ENCODE data around the gene FOXN3. TPM values are rescaled to one million over a fixed set of nuclear protein-coding genes. Genes with fewer than 3 reads are reported as not detected.

The FOXN3 gene
- total and polyA plus RNA-seq, 2 experiments from 2014 or later = 98.9 to 167 TPM

- ATAC-seq (no peak), DNase-seq (ENCODE audit: low spot score) (no peak)
- H3K36me3 ChIP-seq (ENCODE audit: insufficient read depth) = no peaks in the 10 kb centered on the region
- no peak overlapping the region for H3K4me3 Mint-ChIP-seq
- H3K4me2 ChIP-seq = no peak overlapping the region
- H3K79me2 ChIP-seq (replicated peaks; ENCODE audit: insufficient read depth) = no peaks in the 10 kb centered on the region
- H3F3A ChIP-seq (replicated peaks; ENCODE audit: low read depth) = no peaks in the 10 kb centered on the region
- H3K4me1 ChIP-seq (ENCODE audit: insufficient read depth) = no peaks in the 10 kb centered on the region
- H3K4me3 ChIP-seq = no peak overlapping the region
- no peak overlapping the region for H3K27ac ChIP-seq (ENCODE audit: low read depth)
- no peak overlapping the region for H2AFZ ChIP-seq
- peaks cover 11% of the 10 kb centered on the region; the same call in 2 of the 3 replicates for H3K36me3 Mint-ChIP-seq (ENCODE audit: low read depth)
- H3K9me2 ChIP-seq (ENCODE audit: insufficient read depth) = peaks cover 8% of the 10 kb centered on the region; the same call in 1 of the 2 replicates
- H3K27me3 Mint-ChIP-seq (ENCODE audit: insufficient read depth, low read depth, poor library complexity) = peaks cover 6% of the 10 kb centered on the region
- TF ChIP-seq ZNF331 (CRISPR knock-in tag; IDR thresholded peaks at IDR 0.05; ENCODE audit: low read depth) = no peak
- TF ChIP-seq EZH2phosphoT487 (IDR thresholded peaks at IDR 0.05; ENCODE audit: unreplicated experiment) = no peak
- TF ChIP-seq EZH2 (IDR thresholded peaks at IDR 0.05; ENCODE audit: low read depth, unreplicated experiment) = no peak
- no peak for TF ChIP-seq POLR2AphosphoS5 (IDR thresholded peaks at IDR 0.05; ENCODE audit: low read depth)
- TF ChIP-seq NANOG (IDR thresholded peaks at IDR 0.05; ENCODE audit: borderline replicate concordance) = no peak
- no peak for TF ChIP-seq JUNB (IDR thresholded peaks at IDR 0.05; ENCODE audit: unreplicated experiment)
- TF ChIP-seq ZNF114 (CRISPR knock-in tag; IDR thresholded peaks at IDR 0.05) = no peak
- no peak for TF ChIP-seq CREB1 (CRISPR knock-in tag; IDR thresholded peaks at IDR 0.05; ENCODE audit: low read depth)
- no peak for TF ChIP-seq STAT1 (IDR thresholded peaks at IDR 0.05; ENCODE audit: unreplicated experiment)
- TF ChIP-seq, protein P1, sequence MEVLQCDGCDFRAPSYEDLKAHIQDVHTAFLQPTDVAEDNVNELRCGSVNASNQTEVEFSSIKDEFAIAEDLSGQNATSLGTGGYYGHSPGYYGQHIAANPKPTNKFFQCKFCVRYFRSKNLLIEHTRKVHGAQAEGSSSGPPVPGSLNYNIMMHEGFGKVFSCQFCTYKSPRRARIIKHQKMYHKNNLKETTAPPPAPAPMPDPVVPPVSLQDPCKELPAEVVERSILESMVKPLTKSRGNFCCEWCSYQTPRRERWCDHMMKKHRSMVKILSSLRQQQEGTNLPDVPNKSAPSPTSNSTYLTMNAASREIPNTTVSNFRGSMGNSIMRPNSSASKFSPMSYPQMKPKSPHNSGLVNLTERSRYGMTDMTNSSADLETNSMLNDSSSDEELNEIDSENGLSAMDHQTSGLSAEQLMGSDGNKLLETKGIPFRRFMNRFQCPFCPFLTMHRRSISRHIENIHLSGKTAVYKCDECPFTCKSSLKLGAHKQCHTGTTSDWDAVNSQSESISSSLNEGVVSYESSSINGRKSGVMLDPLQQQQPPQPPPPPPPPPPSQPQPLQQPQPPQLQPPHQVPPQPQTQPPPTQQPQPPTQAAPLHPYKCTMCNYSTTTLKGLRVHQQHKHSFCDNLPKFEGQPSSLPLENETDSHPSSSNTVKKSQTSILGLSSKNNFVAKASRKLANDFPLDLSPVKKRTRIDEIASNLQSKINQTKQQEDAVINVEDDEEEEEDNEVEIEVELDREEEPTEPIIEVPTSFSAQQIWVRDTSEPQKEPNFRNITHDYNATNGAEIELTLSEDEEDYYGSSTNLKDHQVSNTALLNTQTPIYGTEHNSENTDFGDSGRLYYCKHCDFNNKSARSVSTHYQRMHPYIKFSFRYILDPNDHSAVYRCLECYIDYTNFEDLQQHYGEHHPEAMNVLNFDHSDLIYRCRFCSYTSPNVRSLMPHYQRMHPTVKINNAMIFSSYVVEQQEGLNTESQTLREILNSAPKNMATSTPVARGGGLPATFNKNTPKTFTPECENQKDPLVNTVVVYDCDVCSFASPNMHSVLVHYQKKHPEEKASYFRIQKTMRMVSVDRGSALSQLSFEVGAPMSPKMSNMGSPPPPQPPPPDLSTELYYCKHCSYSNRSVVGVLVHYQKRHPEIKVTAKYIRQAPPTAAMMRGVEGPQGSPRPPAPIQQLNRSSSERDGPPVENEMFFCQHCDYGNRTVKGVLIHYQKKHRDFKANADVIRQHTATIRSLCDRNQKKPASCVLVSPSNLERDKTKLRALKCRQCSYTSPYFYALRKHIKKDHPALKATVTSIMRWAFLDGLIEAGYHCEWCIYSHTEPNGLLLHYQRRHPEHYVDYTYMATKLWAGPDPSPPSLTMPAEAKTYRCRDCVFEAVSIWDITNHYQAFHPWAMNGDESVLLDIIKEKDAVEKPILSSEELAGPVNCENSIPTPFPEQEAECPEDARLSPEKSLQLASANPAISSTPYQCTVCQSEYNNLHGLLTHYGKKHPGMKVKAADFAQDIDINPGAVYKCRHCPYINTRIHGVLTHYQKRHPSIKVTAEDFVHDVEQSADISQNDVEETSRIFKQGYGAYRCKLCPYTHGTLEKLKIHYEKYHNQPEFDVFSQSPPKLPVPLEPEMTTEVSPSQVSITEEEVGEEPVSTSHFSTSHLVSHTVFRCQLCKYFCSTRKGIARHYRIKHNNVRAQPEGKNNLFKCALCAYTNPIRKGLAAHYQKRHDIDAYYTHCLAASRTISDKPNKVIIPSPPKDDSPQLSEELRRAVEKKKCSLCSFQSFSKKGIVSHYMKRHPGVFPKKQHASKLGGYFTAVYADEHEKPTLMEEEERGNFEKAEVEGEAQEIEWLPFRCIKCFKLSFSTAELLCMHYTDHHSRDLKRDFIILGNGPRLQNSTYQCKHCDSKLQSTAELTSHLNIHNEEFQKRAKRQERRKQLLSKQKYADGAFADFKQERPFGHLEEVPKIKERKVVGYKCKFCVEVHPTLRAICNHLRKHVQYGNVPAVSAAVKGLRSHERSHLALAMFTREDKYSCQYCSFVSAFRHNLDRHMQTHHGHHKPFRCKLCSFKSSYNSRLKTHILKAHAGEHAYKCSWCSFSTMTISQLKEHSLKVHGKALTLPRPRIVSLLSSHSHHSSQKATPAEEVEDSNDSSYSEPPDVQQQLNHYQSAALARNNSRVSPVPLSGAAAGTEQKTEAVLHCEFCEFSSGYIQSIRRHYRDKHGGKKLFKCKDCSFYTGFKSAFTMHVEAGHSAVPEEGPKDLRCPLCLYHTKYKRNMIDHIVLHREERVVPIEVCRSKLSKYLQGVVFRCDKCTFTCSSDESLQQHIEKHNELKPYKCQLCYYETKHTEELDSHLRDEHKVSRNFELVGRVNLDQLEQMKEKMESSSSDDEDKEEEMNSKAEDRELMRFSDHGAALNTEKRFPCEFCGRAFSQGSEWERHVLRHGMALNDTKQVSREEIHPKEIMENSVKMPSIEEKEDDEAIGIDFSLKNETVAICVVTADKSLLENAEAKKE (CRISPR knock-in tag; IDR thresholded peaks at IDR 0.05) = no peak
- no peak for TF ChIP-seq ETS1 (IDR thresholded peaks at IDR 0.05)
- no peak for TF ChIP-seq CTCF (conservative IDR thresholded peaks at IDR 0.05; ENCODE audit: low read depth in 2 of 2)
- peaks cover 30% of the 10 kb centered on the region for H3K9me3 Mint-ChIP-seq
- H4K20me1 ChIP-seq (replicated peaks; ENCODE audit: insufficient read depth) = no peaks in the 10 kb centered on the region
- no peak overlapping the region for H3K27ac Mint-ChIP-seq
- no peaks in the 10 kb centered on the region for H3K27me3 ChIP-seq (ENCODE audit: insufficient read depth)
- no peaks in the 10 kb centered on the region for H3K4me1 Mint-ChIP-seq
Measured at GRCh38 chr14:89107626-89108025, 309.4 kb downstream of the FOXN3 start.

All from GM23338 (cell line).